Ascending aorta (tissue), 2 donors: ENCODE data around the gene CLN5. TPM values are rescaled to one million over a fixed set of nuclear protein-coding genes. Genes with fewer than 3 reads are reported as not detected.

Source experiments
- DNase-seq, 2 donors: peaks; one replicate each; pipeline ENCODE4 v3.0.0-alpha.2; 2019; ENCODE audit warnings: low spot score in 2 of 2
- H3K27ac ChIP-seq, 2 donors: fragments of 200-600 bp; sonication (generic); one replicate each; pipeline ENCODE4 v1.5.1; 2016 to 2017; ENCODE audit warnings: mild to moderate bottlenecking in 1 of 2
- H3K27me3 ChIP-seq: fragments of 200-600 bp; sonication (generic); one replicate; pipeline ENCODE4 v1.5.1; 2017
- H3K36me3 ChIP-seq, 2 donors: fragments of 200-600 bp; sonication (generic); one replicate each; pipeline ENCODE4 v1.5.1; 2016
- H3K4me1 ChIP-seq, 2 donors: fragments of 200-600 bp; sonication (generic); one replicate each; pipeline ENCODE4 v1.5.1; 2016 to 2017; ENCODE audit warnings: mild to moderate bottlenecking in 1 of 2
- H3K4me3 ChIP-seq, 2 donors: fragments of 200-600 bp; sonication (generic); one replicate each; pipeline ENCODE4 v1.5.1; 2016 to 2017; ENCODE audit warnings: mild to moderate bottlenecking in 1 of 2
- H3K9me3 ChIP-seq, 2 donors: fragments of 200-600 bp; sonication (generic); one replicate each; pipeline ENCODE4 v1.5.1; 2016
- intact Hi-C: fragments of 100-400 bp; cut with DNase I; formaldehyde crosslinking; loops from one replicate; pipeline ENCODE4 v1.15.1; 2023
- total RNA-seq: library from RNA; depleted of rRNA; stranded (reverse); fragments of >200 nt; gene quantifications from one replicate; pipeline ENCODE4 v1.1.0, GENCODE V29; 2016
- TF ChIP-seq, protein P1 (sequence below), 3 experiments: fragments of 200-600 bp in 2 of 3; fragments of 450-650 bp in 1 of 3; sonication (generic) in 2 of 3; IDR thresholded peaks; one replicate each; pipeline ENCODE4 v1.5.1; 2016 to 2019; ENCODE audit warnings: antibody characterized with exemption in 3 of 3, mild to moderate bottlenecking in 1 of 3, moderate library complexity in 1 of 3

Gene CLN5
- total RNA-seq, 1 donor from 2014 or later = 2.0 TPM

DNA sequence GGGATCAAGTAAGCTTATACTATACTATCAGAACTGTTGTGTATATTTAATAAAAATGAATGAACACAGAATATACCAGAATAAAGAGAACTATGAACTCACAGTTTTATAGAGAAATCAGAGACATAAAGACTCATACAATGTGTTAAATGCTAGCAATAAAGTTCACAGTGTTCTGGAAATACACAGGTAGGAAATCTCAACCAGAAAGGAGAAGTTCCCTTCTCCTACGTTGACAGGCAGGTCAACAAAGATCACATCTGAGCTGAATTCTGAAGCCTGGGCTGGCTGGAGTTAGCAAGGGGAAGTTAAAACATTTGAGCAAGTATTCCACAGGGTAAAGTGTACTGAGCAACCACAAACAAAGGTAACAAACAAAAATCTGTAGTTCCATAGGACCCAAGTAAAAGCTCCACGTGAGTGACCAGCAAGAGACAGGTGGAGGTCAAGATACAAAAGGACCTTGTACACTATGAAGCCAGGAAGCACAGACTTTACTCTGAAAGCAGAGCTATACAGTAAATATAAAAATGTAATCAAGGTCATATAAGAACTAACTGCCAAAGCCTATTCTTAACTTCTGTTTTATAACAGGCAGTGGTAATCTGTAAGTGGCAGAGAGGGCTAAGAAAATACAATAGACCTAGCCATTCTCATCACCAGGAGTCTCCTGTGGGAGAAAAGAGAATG, 22.1 kb downstream of the CLN5 start:
- no peaks in the 10 kb centered on the region for H3K9me3 ChIP-seq
- H3K27me3 ChIP-seq = no peaks in the 10 kb centered on the region
- intact Hi-C loops = no loop called here
- H3K27ac ChIP-seq = peak overlapping the region in 1 of 2 donors; percentile 18
- peaks cover 8 to 34% of the 10 kb centered on the region in 2 donors for H3K4me1 ChIP-seq
- DNase-seq = no peak
- no peak overlapping the region for H3K4me3 ChIP-seq
- TF ChIP-seq, protein P1, sequence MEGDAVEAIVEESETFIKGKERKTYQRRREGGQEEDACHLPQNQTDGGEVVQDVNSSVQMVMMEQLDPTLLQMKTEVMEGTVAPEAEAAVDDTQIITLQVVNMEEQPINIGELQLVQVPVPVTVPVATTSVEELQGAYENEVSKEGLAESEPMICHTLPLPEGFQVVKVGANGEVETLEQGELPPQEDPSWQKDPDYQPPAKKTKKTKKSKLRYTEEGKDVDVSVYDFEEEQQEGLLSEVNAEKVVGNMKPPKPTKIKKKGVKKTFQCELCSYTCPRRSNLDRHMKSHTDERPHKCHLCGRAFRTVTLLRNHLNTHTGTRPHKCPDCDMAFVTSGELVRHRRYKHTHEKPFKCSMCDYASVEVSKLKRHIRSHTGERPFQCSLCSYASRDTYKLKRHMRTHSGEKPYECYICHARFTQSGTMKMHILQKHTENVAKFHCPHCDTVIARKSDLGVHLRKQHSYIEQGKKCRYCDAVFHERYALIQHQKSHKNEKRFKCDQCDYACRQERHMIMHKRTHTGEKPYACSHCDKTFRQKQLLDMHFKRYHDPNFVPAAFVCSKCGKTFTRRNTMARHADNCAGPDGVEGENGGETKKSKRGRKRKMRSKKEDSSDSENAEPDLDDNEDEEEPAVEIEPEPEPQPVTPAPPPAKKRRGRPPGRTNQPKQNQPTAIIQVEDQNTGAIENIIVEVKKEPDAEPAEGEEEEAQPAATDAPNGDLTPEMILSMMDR (IDR thresholded peaks at IDR 0.05) = no peak
- H3K36me3 ChIP-seq = peaks cover 74 to 86% of the 10 kb centered on the region in 2 donors

DNA sequence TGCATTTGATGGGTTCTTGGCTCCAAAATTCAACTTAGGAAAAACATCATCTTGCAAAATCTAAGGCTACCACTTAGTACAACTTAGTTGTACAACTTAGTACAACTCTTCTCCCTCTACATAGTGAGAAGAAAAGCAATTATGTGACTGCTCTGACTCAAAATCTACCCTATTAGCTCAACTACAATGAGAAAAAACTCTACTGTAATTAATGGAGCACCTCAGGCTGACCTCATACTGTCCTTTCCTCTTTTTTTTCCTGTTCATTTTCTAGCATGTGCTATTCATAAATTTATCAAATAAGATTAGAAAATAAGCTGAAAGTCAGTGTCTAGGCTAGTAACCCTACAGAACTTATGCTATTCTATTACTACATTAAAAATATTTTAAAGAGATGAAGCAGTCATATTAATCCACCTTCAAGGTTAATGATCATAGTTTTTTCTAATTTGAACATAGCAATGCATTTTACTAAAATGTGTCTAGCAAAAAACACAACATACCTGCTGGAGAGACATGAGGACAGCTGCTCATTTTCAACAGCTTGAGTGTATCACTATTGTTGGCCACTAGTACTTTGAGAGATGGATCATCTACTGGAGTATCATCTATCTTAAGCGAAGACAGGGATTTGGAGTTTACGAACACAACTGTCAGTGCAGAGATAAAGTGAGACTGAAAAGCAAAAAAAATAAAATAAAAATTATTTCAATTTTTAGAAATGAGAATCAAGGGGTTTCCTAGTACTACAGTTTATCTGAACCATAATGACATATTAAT, 23.2 kb downstream of the CLN5 start:
- Histone ChIP-seq H3K27me3 (no peaks in the 10 kb centered on the region), H3K27ac (peak overlapping the region; percentile 79 to 82), H3K36me3 (peaks cover 63 to 76% of the 10 kb centered on the region in 2 donors), H3K9me3 (no peaks in the 10 kb centered on the region), H3K4me3 (no peak overlapping the region), H3K4me1 (peaks cover 8 to 40% of the 10 kb centered on the region in 2 donors)
- intact Hi-C loops = no loop called here
- DNase-seq = no peak
- TF ChIP-seq, protein P1 (IDR thresholded peaks at IDR 0.05) = no peak

DNA sequence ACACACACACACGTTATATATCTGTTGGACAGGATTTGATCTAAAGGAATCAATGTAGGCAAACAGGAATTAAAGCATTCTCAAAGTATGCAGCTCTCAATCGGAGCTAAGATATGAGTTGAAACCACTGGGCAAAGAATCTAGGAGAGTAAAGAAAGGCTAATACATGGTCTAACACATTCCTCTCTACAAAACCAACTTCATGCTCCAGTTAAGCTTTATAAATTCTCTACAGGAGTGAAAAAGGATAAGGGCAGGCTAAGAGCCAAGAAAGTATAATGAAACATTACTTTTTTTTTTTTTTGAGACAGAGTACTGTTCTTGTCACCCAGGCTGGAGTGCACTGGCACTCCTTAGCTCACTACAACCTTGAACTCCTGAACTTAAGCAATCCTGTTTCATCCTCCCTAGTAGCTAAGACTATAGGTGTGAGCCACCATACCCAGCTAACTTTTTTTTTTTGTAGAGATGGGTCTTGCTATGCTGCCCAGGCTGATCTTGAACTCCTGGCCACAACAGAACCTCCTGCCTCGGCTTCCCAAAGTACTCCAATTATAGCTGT, 24.5 kb downstream of the CLN5 start:
- Histone ChIP-seq H3K4me1 (peaks cover 8 to 44% of the 10 kb centered on the region in 2 donors), H3K36me3 (peaks cover 50 to 64% of the 10 kb centered on the region in 2 donors), H3K27ac (peak overlapping the region; percentile 79 to 82), H3K9me3 (no peaks in the 10 kb centered on the region), H3K4me3 (peak overlapping the region; percentile 16 to 22), H3K27me3 (no peaks in the 10 kb centered on the region)
- DNase-seq = no peak
- TF ChIP-seq, protein P1 (IDR thresholded peaks at IDR 0.05) = no peak
- intact Hi-C loops = no loop called here

DNA sequence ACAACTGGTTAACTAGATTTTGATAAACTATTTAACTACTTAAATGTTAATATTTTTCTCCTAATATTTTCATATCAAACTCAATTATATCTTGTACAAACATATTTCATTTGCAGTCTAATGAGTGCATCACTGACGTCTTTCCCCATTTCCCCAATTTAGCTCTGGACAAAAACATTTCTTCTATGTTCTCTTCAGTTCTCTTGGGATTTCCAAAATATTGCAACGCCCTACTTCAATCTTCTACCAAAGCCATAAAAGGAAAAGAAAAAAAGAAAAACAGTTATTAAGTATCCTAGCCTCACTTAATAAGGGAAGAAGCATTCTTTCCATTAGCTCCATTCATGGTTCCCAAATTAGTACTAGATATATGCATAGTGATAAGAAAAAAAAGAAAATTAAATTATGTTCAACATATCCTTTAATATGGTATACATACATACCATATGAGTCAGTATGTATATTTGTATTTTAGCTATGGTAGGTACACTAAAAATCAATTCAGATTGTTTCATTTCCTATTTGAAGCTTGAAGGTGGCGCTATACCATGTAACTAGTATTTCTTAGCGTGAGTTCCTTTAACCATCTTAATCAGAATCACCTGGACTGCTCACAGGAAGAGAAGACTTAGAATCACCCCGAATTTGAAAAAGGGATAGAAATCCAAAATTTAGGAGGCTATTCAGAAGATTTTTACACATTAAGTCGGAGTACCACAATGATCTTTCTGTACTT, 25.2 kb downstream of the CLN5 start:
- TF ChIP-seq, protein P1 (IDR thresholded peaks at IDR 0.05) = no peak
- Histone ChIP-seq H3K27me3 (no peaks in the 10 kb centered on the region), H3K4me1 (peaks cover 12 to 48% of the 10 kb centered on the region in 2 donors), H3K9me3 (no peaks in the 10 kb centered on the region), H3K36me3 (peaks cover 44 to 57% of the 10 kb centered on the region in 2 donors), H3K4me3 (peak overlapping the region in 1 of 2 donors; percentile 22), H3K27ac (peak overlapping the region; percentile 79 to 82)
- DNase-seq = no peak
- intact Hi-C loops = no loop called here

DNA sequence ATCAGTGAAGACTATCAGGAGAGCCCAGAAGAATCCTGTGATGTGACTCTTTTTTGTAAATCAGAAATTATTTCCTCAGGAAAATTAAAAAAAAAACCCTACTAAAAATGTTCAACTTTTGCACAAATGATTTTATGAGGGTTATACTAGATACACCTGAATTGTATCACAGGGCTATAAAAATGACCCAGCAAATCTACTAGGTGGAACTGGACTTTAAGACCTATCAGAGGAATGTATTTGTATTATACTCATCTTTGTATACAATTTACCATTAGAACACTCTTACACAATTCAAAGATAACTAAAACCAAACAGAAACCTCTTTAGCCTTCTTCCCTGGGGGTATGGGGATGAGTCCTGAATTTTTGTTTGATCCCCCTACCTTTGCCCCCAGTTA, 27.9 kb downstream of the CLN5 start:
- H3K9me3 ChIP-seq = no peaks in the 10 kb centered on the region
- H3K27me3 ChIP-seq = no peaks in the 10 kb centered on the region
- peak overlapping the region; percentile 26 to 79 for H3K27ac ChIP-seq
- TF ChIP-seq, protein P1 (IDR thresholded peaks at IDR 0.05) = no peak
- intact Hi-C loops = loop anchor here (10.0 kb wide), 2 partner anchors 135 to 1475 kb away; partner anchors contain the start of genes KCTD12 and UCHL3
- peaks cover 9 to 49% of the 10 kb centered on the region in 2 donors for H3K4me1 ChIP-seq
- peaks cover 19 to 30% of the 10 kb centered on the region in 2 donors for H3K36me3 ChIP-seq
- DNase-seq = no peak
- H3K4me3 ChIP-seq = peak overlapping the region; percentile 14 to 36
